ENCODE data around the gene CARNS1.

The CARNS1 gene, protein sequence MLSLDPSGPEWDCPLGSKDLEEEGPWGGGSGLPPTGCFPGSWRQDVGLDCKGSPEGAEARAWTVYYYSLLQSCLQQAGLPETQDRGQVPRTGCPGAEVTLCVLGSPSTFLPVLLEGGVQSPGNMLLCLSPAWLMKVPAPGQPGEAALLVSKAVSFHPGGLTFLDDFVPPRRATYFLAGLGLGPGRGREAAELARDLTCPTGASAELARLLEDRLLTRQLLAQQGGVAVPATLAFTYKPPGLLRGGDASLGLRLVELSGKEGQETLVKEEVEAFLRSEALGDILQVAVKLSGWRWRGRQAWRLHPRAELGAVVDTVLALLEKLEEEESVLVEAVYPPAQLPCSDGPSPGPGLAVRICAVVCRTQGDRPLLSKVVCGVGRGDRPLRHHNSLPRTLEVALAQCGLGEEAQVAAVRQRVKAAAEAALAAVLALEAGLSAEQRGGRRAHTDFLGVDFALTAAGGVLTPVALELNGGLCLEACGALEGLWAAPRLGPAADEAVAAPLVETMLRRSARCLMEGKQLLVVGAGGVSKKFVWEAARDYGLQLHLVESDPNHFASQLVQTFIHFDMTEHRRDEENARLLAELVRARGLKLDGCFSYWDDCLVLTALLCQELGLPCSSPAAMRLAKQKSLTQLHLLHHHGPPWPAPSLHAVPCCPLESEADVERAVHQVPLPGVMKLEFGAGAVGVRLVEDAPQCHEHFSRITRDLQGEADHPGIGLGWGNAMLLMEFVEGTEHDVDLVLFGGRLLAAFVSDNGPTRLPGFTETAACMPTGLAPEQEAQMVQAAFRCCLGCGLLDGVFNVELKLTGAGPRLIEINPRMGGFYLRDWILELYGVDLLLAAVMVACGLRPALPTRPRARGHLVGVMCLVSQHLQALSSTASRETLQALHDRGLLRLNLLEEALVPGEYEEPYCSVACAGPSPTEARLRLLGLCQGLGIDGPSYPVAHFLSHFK

DNA sequence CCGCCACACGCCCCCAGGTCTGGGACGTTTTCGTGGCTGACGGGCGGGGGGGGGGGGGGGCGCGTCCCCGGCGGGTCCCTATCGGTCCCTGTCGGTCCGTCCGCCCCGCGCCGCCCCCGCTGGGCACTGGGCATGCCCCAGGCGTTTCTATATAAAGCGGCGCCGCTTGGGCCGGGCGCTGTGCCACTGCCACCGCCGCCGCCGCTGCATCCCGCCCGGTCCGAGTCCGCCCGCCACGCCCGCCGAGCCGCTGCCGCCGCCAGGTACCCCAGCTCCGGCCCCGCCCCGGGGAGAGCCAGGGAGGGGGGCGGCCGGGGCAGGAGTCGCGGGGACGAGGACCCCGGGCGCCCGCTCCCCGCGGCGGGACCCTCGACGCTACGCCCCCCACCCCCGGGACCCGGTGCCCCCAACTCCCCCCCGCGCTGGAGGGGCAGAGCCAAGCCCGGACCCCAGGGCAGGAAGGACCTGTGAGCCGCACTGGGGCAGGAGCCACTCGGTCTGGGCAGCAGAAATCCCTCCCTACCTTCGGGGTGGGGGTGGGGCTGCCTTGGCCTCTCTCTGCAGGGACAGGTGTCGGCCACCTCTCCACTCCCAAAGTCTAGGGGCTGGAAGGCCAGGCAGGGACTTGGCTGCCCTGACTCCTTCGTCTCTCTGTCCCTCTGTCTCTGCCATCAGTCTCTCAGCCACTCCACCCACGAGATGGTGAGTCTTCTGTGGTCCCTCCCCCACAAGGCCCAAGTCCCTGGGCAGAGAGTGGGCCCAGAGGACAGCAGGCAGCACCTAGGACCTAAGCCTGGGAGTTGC lies at the start of gene CARNS1:
TSS of gene CARNS1 (plus strand) at position 178 of the 804 bp plus-strand sequence. CDS start at position 700, 522 bp downstream.
- peak in 8 of 10 donors; percentile 45 to 95 (median 69) for DNase-seq
- intact Hi-C loops (cut with DNase I), result no loop called here

DNA sequence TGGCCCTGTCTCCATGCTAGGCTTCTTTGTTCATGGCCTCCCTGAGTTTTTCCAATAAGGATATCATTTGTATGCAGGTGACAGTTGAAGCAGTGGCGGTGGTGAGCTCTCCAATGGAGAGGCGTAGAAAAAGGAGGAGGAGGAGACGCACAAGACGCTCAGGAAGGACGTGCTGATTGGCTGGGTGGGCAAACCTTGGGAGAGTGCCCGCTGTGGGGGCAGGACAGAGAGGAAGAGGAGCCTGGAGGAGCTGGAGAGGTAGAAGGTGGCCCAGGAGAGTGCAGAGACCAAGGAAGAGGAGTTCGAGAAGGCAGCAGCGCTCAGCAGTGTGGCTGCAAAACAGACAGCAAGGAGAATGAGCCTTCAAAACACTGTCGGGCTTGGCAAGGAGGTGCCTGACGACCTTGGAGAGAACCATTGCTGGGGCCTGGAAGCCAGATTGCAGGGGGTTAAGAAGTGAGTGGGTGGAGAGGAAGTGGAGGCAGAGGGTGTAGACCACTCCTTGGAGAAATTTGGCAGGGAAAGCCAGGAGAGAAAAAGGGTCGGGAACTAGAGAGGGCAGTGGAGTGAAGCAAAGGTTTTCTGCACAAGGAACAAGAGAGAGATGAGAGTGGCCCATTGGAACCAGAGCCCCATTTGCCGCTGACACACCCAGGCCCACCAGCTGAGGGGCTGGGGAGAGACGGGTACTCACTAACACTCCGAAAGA lies 49.6 kb upstream of the CARNS1 start:
- peak in 8 of 10 donors; percentile 54 to 94 (median 70) for DNase-seq
- intact Hi-C loops (cut with DNase I), result no loop called here

GRCh38 chr11:67366546-67366945 lies 48.9 kb upstream of the CARNS1 start:
- intact Hi-C loops (cut with DNase I), result no loop called here
- peak in 1 of 10 donors; percentile 79 for DNase-seq

GRCh38 chr11:67366961-67367760 lies 48.3 kb upstream of the CARNS1 start:
- DNase-seq, result peak in 1 of 10 donors; percentile 70

DNA sequence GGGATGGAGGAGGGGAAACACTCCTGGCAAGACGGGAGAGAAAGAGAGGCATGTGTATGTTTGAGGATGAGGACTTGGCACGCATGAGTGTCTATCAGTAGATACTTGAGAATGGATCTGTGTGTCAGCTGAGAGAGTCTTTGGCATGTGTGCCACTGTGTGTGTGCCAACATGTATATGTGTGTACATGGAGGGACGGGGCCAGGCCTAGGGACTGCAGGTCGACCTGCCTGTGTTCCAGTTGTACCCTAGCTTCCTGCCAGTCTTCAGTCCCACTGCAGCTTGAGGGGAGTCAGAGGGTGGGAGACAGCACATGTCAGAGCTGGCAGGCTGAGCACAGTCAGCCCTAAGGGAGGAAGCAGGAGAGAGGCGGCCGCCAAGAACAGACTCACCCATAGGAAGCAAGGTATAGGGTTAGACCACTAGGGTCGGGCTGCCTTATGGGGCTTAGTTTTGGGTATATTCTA lies 47.7 kb upstream of the CARNS1 start:
- DNase-seq, result peak in 1 of 10 donors; percentile 43
- intact Hi-C loops (cut with DNase I), result no loop called here

More at GRCh38 chr11:67366961-67367760, 48.3 kb upstream of the CARNS1 start:
- intact Hi-C loops (cut with DNase I), result no loop called here

- intact Hi-C loops (cut with DNase I), result no loop called here
- DNase-seq, result no peak
These were observed 46.9 kb upstream of the CARNS1 start for GRCh38 chr11:67368621-67369020.

GRCh38 chr11:67369275-67369674 lies 46.2 kb upstream of the CARNS1 start:
- peak in 1 of 10 donors; percentile 30 for DNase-seq
- intact Hi-C loops (cut with DNase I), result no loop called here

- no peak for DNase-seq
- intact Hi-C loops (cut with DNase I), result no loop called here
These were observed 45.6 kb upstream of the CARNS1 start for GRCh38 chr11:67369801-67370284.

DNA sequence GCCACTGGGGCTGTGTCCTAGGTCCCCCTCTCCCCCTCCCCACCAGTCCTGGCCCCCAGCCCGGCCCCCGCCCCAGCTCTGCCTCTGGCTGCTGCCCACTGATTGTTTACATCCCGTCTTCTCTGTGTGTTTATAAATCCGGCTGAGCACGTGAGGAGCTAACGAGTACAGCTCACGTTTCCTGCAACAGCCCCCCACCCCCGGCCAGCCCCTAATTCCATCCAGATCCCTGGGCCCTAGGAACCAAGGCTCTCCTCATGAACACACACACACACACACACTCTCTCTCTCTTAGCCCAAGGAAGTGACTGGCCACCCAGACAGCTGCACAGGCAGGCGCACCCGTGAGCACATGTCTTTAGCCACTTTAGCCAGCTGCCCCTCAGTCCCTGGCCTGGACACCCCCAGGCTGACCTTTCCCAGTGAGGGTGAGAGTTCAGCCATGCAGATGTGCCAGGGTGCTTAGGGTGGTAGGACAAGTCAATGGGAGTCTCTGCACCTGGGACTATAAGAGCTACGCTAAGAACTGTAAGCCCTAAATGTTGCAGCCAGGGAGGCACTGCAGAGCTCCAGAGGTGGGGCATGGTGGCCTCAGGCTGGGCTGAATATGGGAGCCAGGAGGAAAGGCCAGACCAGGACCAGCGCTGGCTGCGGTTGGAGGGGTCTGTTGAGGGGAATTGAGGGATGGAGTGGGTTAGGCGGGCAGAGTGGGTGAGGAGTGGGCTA lies 45.0 kb upstream of the CARNS1 start:
- no peak for DNase-seq
- intact Hi-C loops (cut with DNase I), result no loop called here

DNA sequence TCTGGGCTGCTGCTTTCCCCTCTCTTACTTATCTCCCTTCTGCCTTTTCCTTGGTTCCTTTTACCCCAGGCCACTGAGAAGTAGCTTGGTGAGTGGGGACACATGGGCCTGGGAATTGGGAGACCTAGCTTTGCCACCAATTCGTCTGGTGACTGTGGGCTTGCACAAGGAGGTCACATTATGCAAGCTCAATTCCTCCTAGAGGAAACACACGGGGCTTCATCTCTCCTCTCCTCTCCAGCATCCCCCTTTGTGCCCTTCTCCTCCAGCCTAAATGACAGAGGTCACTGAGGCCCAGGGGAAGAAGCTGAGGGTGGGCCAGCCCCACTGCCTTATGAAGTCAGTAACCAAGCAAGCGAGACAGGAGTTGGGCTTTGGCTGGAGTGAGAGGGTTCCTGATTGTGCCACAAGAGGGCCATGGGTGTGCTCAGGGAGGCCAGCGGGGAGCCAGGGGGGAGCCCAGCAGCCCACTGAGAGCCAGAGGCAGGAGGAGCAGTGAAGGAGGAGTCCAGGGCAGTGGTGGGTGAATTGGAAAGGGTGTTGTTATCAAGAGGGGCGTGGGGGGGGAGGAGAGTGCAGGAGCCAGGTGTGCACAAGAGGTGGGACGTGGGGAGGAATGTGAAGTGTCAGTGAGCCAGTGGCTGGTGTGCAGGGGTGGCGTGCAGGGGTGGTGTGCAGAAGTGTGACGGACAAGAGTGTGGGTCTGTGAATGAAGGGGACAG lies 44.1 kb upstream of the CARNS1 start:
- intact Hi-C loops (cut with DNase I), result no loop called here
- peak in 1 of 10 donors; percentile 67 for DNase-seq

DNA sequence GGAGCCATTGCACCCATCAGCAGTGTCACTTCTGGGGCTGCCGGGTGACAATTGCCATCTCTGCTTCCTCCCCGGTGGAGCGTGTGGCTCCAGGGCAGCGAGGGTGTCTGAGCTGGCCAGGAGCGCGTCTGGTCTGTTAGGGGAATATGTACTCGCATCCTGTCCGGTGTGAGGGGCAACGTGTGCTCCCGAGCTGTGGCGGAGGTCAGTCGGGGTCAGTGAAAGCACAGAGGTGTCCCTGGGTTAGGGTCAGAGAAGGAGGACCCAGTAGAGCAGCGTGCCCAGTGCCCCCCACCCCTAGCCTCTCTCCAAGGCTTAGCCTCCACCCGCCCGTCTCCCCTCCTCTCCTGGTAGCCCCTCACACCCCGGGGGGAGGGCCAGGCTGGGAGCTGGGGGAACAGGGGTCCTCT lies 43.6 kb upstream of the CARNS1 start:
- intact Hi-C loops (cut with DNase I), result no loop called here
- DNase-seq, result peak in 1 of 10 donors; percentile 62

DNA sequence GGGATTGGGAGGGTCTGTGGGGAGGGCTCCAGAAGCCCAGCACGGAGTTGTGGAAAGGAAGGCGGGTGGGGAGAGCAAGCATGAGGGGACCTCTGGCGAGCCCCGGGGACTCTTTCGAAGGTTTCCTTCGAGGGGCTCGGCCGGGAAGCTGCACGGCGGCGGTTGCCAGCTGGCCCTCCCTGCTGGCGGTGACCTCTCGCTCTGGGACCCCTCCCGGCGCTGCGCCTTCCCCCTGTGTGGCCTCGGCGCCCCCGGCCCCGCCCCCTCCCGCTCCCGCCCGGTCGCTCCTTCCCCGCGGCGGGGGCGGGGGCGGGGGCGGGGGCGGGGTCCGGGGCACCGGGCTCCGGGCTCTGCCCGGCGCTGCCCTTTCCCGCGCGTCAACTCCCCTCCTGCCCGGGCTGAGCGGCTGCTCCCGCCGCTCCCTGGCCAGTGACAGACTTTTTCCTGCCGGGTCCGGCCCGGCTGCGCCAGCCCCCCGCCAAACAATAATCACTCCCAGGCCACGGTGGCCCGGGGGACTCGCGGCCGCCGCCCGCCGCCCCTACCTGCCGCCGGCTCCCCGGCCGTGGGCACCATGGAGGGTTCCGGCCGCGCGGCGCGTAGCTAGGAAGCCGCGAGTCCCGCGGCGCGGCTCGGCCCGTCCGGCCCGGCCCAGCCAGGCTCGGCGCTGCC lies 43.0 kb upstream of the CARNS1 start:
- intact Hi-C loops (cut with DNase I), result no loop called here
- DNase-seq, result peak in 1 of 10 donors; percentile 65

DNA sequence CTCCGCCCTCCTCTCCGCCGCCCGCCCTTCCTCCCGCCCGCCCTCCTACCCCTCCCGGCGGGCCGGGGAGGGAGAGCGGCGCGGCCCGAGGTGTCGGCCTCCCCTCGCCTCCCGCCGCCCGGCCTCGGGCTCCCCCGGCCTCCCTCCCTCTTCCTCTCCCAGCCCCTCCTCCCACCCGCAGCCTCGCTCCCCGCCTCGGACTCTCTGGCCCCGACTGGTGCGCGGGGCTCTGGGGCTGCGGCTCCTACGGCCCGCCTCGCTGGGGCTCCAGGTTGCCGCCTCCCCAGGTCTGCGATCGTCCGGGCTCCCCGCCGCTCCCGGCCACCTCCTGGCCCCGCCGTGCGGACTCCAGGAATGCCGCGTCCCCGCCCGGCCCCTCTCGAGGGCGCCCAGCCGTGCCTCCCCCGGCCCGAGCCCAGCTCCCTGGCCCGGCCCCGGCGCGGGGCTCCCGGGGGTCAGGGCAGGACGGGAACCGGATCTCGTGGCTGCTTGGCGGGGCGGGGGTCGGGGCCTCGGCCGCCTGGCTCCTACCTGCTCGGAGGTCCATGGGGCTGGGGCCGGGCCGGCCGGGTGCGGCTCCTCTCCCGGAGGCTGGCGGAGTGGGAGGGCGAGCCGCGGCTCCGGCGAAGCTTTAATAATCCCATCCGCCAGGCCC lies 42.4 kb upstream of the CARNS1 start, which contains the start of gene CLCF1:
TSS of gene CLCF1 (minus strand) at position 606 of the 655 bp plus-strand sequence. CDS start at position 547, 59 bp downstream.
- intact Hi-C loops (cut with DNase I), result no loop called here
- peak in 2 of 10 donors; percentile 53 to 86 for DNase-seq

DNA sequence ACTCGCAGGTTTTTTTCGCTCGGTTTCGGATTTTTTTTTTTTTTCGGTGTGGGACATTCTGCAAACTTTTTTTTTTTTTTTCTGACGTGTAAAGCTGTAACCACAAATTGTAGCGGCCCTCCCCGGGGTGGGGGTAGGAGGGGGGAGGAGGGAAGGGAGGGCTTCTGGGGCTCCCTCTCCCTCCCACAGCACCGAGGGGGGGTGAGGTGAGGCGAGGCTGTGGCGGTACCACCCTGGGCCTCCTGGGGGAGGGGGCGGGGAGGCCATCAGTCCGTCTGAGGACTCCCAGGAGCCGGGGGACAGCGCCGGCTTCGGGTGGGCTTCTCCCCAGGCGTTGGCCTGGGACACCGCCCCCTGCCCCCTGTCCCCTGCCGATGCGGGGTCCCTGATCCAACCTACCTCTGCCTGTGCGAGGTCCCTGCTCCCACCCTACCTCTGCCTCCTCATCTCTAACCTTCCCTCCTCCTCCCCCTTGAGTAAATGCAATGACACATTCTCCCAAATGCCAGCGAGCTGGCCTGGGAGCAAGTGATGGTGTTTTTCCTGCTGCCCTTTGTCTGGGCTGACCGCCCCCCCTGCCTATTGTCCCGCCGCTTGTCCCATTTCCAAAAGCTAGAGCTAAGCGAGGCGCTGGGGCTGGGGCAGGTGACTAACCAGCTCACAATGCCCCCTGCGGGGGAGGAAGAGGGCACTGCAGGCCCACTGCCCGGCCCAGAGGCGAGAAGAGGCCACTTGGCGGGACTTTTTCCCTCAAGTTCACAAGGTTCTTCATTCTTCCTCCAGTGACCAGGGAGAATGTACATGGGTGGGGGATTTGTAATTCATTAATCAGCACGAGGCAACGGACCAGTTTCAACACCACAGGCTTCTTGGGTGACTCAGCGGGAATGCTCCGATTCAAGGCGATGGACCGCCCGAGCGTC lies 41.6 kb upstream of the CARNS1 start:
- intact Hi-C loops (cut with DNase I), result no loop called here
- peak in 3 of 10 donors; percentile 32 to 68 (median 39) for DNase-seq

Measured in posterior cingulate gyrus (tissue), 11 donors.